GM23338 (cell line): Measurements from ENCODE around the gene TPSB2. TPM values are rescaled to one million over a fixed set of nuclear protein-coding genes. Genes with fewer than 3 reads are reported as not detected.
A peak's percentile ranks its signal among the peaks of the same experiment; 100 is the strongest.
"Not testable (repeated sequence)": the region's sequence is repeated elsewhere in the genome, so short reads cannot be mapped to it uniquely, and the experiment has no call there.

Experiments used
- ATAC-seq: fragments of 200-7000 bp; cut with Tn5 transposase; 3 replicates; pipeline ENCODE4 v1.9.1; 2020
- DNase-seq: peaks from one replicate; pipeline ENCODE4 v3.0.0-alpha.2; 2015; ENCODE audit warnings: low spot score
- H2AFZ ChIP-seq: fragments of 200-600 bp; sonication (generic); 2 replicates; pipeline ENCODE4 v1.8.0; 2016; ENCODE audit warnings: antibody characterized with exemption, mild to moderate bottlenecking, moderate library complexity
- H3F3A ChIP-seq: fragments of 200-600 bp; sonication (generic); replicated peaks from 2 replicates; pipeline ENCODE4 v1.8.0; 2017; ENCODE audit warnings: antibody characterized with exemption, mixed run types, low read depth
- H3K27ac ChIP-seq: fragments of 200-600 bp; sonication (generic); 2 replicates; pipeline ENCODE4 v1.6.1; 2016; ENCODE audit warnings: low read depth
- H3K27me3 ChIP-seq: fragments of 200-600 bp; sonication (generic); 2 replicates; pipeline ENCODE4 v1.8.0; 2016; ENCODE audit warnings: mild to moderate bottlenecking, mixed run types, moderate library complexity; ENCODE audit not compliant: insufficient read depth
- H3K36me3 ChIP-seq: fragments of 200-600 bp; sonication (generic); 2 replicates; pipeline ENCODE4 v1.8.0; 2016; ENCODE audit warnings: mild to moderate bottlenecking; ENCODE audit not compliant: insufficient read depth
- H3K4me1 ChIP-seq: fragments of 200-600 bp; sonication (generic); 2 replicates; pipeline ENCODE4 v1.8.0; 2016; ENCODE audit warnings: mild to moderate bottlenecking, moderate library complexity; ENCODE audit not compliant: insufficient read depth
- H3K4me2 ChIP-seq: fragments of 200-600 bp; sonication (generic); 2 replicates; pipeline ENCODE4 v1.7.1; 2017; ENCODE audit warnings: mixed run types
- H3K4me3 ChIP-seq: fragments of 200-600 bp; sonication (generic); 2 replicates; pipeline ENCODE4 v1.6.1; 2016; ENCODE audit warnings: mixed run types
- H3K79me2 ChIP-seq: fragments of 200-600 bp; sonication (generic); replicated peaks from 2 replicates; pipeline ENCODE4 v1.8.0; 2017; ENCODE audit warnings: mild to moderate bottlenecking; ENCODE audit not compliant: insufficient read depth
- H3K9me2 ChIP-seq: fragments of 200-600 bp; sonication (generic); 2 replicates; pipeline ENCODE4 v1.8.0; 2017; ENCODE audit not compliant: insufficient read depth
- H4K20me1 ChIP-seq: fragments of 200-600 bp; sonication (generic); replicated peaks from 2 replicates; pipeline ENCODE4 v1.8.0; 2017; ENCODE audit warnings: mild to moderate bottlenecking; ENCODE audit not compliant: insufficient read depth
- H3K27ac Mint-ChIP-seq: 2 replicates; pipeline ENCODE4 v1.8.0; 2020; ENCODE audit warnings: inconsistent platforms, mild to moderate bottlenecking, moderate library complexity, mixed read lengths
- H3K27me3 Mint-ChIP-seq: 3 replicates; pipeline ENCODE4 v1.8.0; 2022; ENCODE audit warnings: low read depth, mild to moderate bottlenecking, moderate library complexity, mixed read lengths, inconsistent platforms; ENCODE audit not compliant: insufficient read depth, poor library complexity
- H3K36me3 Mint-ChIP-seq: 3 replicates; pipeline ENCODE4 v1.8.0; 2021; ENCODE audit warnings: low read depth, mild to moderate bottlenecking, inconsistent platforms, moderate library complexity, mixed read lengths
- H3K4me1 Mint-ChIP-seq: 3 replicates; pipeline ENCODE4 v1.8.0; 2020; ENCODE audit warnings: mild to moderate bottlenecking, inconsistent platforms, mixed read lengths
- H3K4me3 Mint-ChIP-seq: 3 replicates; pipeline ENCODE4 v1.8.0; 2021; ENCODE audit warnings: moderate library complexity, mild to moderate bottlenecking, inconsistent platforms, mixed read lengths
- H3K9me3 Mint-ChIP-seq: 3 replicates; pipeline ENCODE4 v1.8.0; 2020; ENCODE audit warnings: moderate library complexity, mild to moderate bottlenecking, inconsistent platforms, mixed read lengths
- CTCF ChIP-seq, 2 experiments: fragments of 200-600 bp in 1 of 2; sonication (generic) in 1 of 2; conservative IDR thresholded peaks; 2 replicates each; pipeline versions ENCODE4 v1.5.1 to v1.6.1; 2016 to 2017; ENCODE audit warnings: antibody characterized with exemption in 2 of 2, low read depth in 2 of 2, mild to moderate bottlenecking in 2 of 2, moderate library complexity in 1 of 2
- EZH2phosphoT487 ChIP-seq: fragments of 200-600 bp; sonication (generic); IDR thresholded peaks from one replicate; pipeline ENCODE4 v1.8.1; 2018; ENCODE audit warnings: antibody characterized with exemption; ENCODE audit not compliant: unreplicated experiment
- NANOG ChIP-seq: IDR thresholded peaks from 2 replicates; pipeline ENCODE4 v1.6.1; 2016; ENCODE audit warnings: antibody characterized with exemption, borderline replicate concordance
- REST ChIP-seq: IDR thresholded peaks from one replicate; pipeline ENCODE4 v1.6.1; 2018; ENCODE audit warnings: antibody characterized with exemption; ENCODE audit not compliant: unreplicated experiment
- STAT1 ChIP-seq: IDR thresholded peaks from one replicate; pipeline ENCODE4 v1.6.1; 2016; ENCODE audit warnings: antibody characterized with exemption; ENCODE audit not compliant: unreplicated experiment
- polyA plus RNA-seq: library from polyadenylated mRNA; unstranded; fragments of >200 nt; fragmentation: Nextera tagmentation; extraction: Ambion mirVana; gene quantifications from 2 replicates; pipeline ENCODE4 v1.2.1, GENCODE V29; 2016
- total RNA-seq: library from RNA; depleted of rRNA; stranded (reverse); fragments of >200 nt; shearing (Covaris generic); gene quantifications from 2 replicates; pipeline ENCODE4 v1.2.3, GENCODE V29; 2014

The TPSB2 gene
- total and polyA plus RNA-seq, 2 experiments from 2014 or later, result 0.23 TPM; not detected in 1

- H3K27ac Mint-ChIP-seq, result not testable (repeated sequence)
Measured at GRCh38 chr16:1249031-1249755, 19.2 kb upstream of the TPSB2 start.

GRCh38 chr16:1247903-1248537 is 18.0 kb upstream of the TPSB2 start:
- H3F3A ChIP-seq, H4K20me1 ChIP-seq, H3K36me3 Mint-ChIP-seq, H3K27ac Mint-ChIP-seq, ATAC-seq, H3K4me1 Mint-ChIP-seq, H3K4me2 ChIP-seq, H3K9me3 Mint-ChIP-seq, H3K4me3 ChIP-seq, H3K79me2 ChIP-seq, H3K4me3 Mint-ChIP-seq, H3K36me3 ChIP-seq, H2AFZ ChIP-seq, H3K4me1 ChIP-seq, H3K27ac ChIP-seq, DNase-seq, H3K9me2 ChIP-seq: not testable (repeated sequence)
- peaks cover 17% of the 10 kb centered on the region for H3K27me3 Mint-ChIP-seq
- H3K27me3 ChIP-seq, result peaks cover 19% of the 10 kb centered on the region; the same call in 1 of the 2 replicates

More at GRCh38 chr16:1249031-1249755, 19.2 kb upstream of the TPSB2 start:
- not testable (repeated sequence) for H3K4me3 Mint-ChIP-seq, H3K79me2 ChIP-seq, DNase-seq, H3K4me2 ChIP-seq, H3K36me3 ChIP-seq, H3K9me2 ChIP-seq, H2AFZ ChIP-seq, H3K36me3 Mint-ChIP-seq, H4K20me1 ChIP-seq, H3F3A ChIP-seq, H3K4me1 Mint-ChIP-seq, H3K9me3 Mint-ChIP-seq, H3K4me3 ChIP-seq, H3K27ac ChIP-seq, H3K4me1 ChIP-seq
- H3K27me3 Mint-ChIP-seq, result peaks cover 17% of the 10 kb centered on the region
- peaks cover 19% of the 10 kb centered on the region; the same call in 1 of the 2 replicates for H3K27me3 ChIP-seq
- peak; percentile 71 for ATAC-seq

GRCh38 chr16:1245452-1246020 is 15.6 kb upstream of the TPSB2 start:
- H3K4me2 ChIP-seq, result no peak overlapping the region
- no peaks in the 10 kb centered on the region for H3K9me3 Mint-ChIP-seq
- no peak overlapping the region for H3K27ac Mint-ChIP-seq
- ATAC-seq, result no peak
- H3K27me3 Mint-ChIP-seq, result peaks cover 16% of the 10 kb centered on the region
- no peak overlapping the region for H3K27ac ChIP-seq
- no peaks in the 10 kb centered on the region for H3K36me3 Mint-ChIP-seq
- H3K4me3 ChIP-seq, result no peak overlapping the region
- H3K4me1 Mint-ChIP-seq, result no peaks in the 10 kb centered on the region
- H3K79me2 ChIP-seq, result no peaks in the 10 kb centered on the region
- H3K36me3 ChIP-seq, result no peaks in the 10 kb centered on the region
- H2AFZ ChIP-seq, result no peak overlapping the region
- H3K4me1 ChIP-seq, result no peaks in the 10 kb centered on the region
- H3K4me3 Mint-ChIP-seq, result no peak overlapping the region
- H4K20me1 ChIP-seq, result no peaks in the 10 kb centered on the region
- 0 out of 2 replicates have a peak, but pooled peaks cover 3% of the 10 kb centered on the region for H3F3A ChIP-seq
- DNase-seq, result no peak
- no peaks in the 10 kb centered on the region for H3K9me2 ChIP-seq
- peaks cover 16% of the 10 kb centered on the region; the same call in 1 of the 2 replicates for H3K27me3 ChIP-seq
- TF ChIP-seq EZH2phosphoT487 (no peak), REST (no peak), CTCF (conservative IDR thresholded peaks at IDR 0.05; ENCODE audit: low read depth in 2 of 2) (no peak), STAT1 (no peak), NANOG (no peak)
